GM12891 (cell line): ENCODE measurements around the gene NTN4.

ENCODE experiments used
- PAX5 ChIP-seq: IDR thresholded peaks from 2 replicates; pipeline ENCODE4 v1.6.1; 2011; ENCODE audit warnings: low read length, moderate library complexity, mild to moderate bottlenecking; ENCODE audit not compliant: insufficient read depth, severe bottlenecking
- POLR2A ChIP-seq: IDR thresholded peaks from 2 replicates; pipeline ENCODE4 v1.6.1; 2011; ENCODE audit warnings: low read depth, low read length, control low read depth
- POLR2AphosphoS5 ChIP-seq: IDR thresholded peaks from 2 replicates; pipeline ENCODE4 v1.6.1; 2011; ENCODE audit warnings: low read depth, low read length, control low read depth
- POU2F2 ChIP-seq: IDR thresholded peaks from 2 replicates; pipeline ENCODE4 v1.6.1; 2011; ENCODE audit warnings: low read depth, mild to moderate bottlenecking, control low read depth, low read length, moderate library complexity
- SPI1 ChIP-seq: IDR thresholded peaks from 2 replicates; pipeline ENCODE4 v1.6.1; 2011; ENCODE audit warnings: low read depth, low read length, control low read depth
- TAF1 ChIP-seq: IDR thresholded peaks from 2 replicates; pipeline ENCODE4 v1.6.1; 2011; ENCODE audit warnings: low read depth, low read length, control low read depth

DNA sequence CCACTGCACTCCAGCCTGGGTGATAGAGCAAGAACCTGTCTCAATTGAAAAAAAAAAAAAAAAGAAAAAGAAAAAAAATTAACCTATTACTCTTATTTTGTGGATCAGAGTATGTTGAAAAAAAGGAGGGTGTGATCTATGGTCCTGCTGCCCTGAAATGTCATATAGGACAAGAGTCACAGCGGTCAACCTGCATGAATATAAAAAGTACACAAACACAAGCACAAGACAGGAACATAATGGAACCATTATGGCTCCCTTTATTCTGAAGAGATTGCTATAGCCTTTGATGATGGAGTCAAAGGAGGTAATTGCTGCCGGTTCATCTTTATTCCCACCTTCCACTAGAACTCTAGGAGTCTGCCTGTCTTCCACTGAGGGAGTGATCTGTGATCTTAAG is 96.9 kb downstream of the NTN4 start:
- TF ChIP-seq POLR2A (no peak), POLR2AphosphoS5 (no peak), PAX5 (no peak), SPI1 (no peak), TAF1 (no peak), POU2F2 (no peak)
